B cell (primary cell): Measurements from ENCODE around the gene ZNF334.

Experiments
- CTCF ChIP-seq: fragments of 200-600 bp; IDR thresholded peaks from one replicate; pipeline ENCODE4 v1.8.0; 2022; ENCODE audit warnings: antibody characterized with exemption, mild to moderate bottlenecking
- EZH2 ChIP-seq: IDR thresholded peaks from 2 replicates; pipeline ENCODE4 v1.6.1; 2012; ENCODE audit warnings: borderline replicate concordance, low read depth, mild to moderate bottlenecking, moderate library complexity, low read length; ENCODE audit not compliant: insufficient read depth, poor library complexity, severe bottlenecking

- TF ChIP-seq EZH2 (no peak), CTCF (no peak)
Observed at GRCh38 chr20:46505506-46505905, 7.9 kb downstream of the ZNF334 start.
